SK-N-MC (cell line): ENCODE results near the gene BRIP1.

Experiments
- EZH2 ChIP-seq: fragments of 200-600 bp; sonication (generic); IDR thresholded peaks from one replicate; pipeline ENCODE4 v1.6.1; 2017; ENCODE audit warnings: antibody characterized with exemption
- POLR2AphosphoS5 ChIP-seq: IDR thresholded peaks from 2 replicates; pipeline ENCODE4 v1.6.1; 2012; ENCODE audit warnings: mild to moderate bottlenecking, low read depth, low read length, borderline replicate concordance

DNA sequence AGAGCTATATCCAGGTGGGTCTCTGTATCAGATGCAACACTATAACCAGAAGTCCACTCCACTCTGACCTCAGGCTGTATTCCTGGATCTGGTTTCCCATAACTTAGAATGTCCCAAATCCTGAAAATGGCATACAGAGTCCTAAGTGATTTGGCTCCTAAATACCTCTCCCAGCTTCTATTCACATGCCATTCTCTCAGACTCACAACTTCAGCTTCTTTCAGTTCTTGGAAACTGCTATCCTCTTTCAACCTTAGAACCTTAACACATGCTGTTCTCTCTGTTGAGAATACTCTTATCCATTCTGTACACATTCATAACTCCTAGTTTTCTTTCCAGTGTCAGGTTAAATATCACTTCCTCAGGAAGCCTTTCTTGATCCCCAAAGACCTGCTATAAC is 132.0 kb downstream of the BRIP1 start:
- TF ChIP-seq POLR2AphosphoS5 (no peak), EZH2 (no peak)
